Activated CD4-positive, alpha-beta memory T cell treated with anti-CD3 and anti-CD28 coated beads, Interleukin-2, amount 10 ng/mL, durations not matched to agents 7 days and 5 days (primary cell): ENCODE data around the gene DNAH12. TPM values are rescaled to one million over a fixed set of nuclear protein-coding genes. Genes with fewer than 3 reads are reported as not detected.
"Not testable (repeated sequence)": the region's sequence is repeated elsewhere in the genome, so short reads cannot be mapped to it uniquely, and the experiment has no call there.

Experiments
- CTCF ChIA-PET: fragments of 350-600 bp; sonication (Branson Sonifier 250); formaldehyde crosslinking; loops from one replicate; lab custom pipeline; 2021; ENCODE audit warnings: antibody characterized with exemption, inconsistent platforms; lab: Charles Lee
- POLR2A ChIA-PET: fragments of 350-600 bp; sonication (Branson Sonifier 250); formaldehyde crosslinking; loops from one replicate; lab custom pipeline; 2021; ENCODE audit warnings: antibody characterized with exemption; lab: Charles Lee
- DNase-seq: peaks from one replicate; pipeline ENCODE4 v3.0.0-alpha.2; 2020
- H3K27ac Mint-ChIP-seq: one replicate; pipeline ENCODE4 v1.8.0; 2021; ENCODE audit warnings: mild to moderate bottlenecking, mixed read lengths
- H3K27me3 Mint-ChIP-seq: one replicate; pipeline ENCODE4 v1.8.0; 2021; ENCODE audit warnings: mixed read lengths
- H3K36me3 Mint-ChIP-seq: one replicate; pipeline ENCODE4 v1.8.0; 2021; ENCODE audit warnings: low read depth, mixed read lengths
- H3K4me1 Mint-ChIP-seq: one replicate; pipeline ENCODE4 v1.8.0; 2021; ENCODE audit warnings: mixed read lengths
- H3K4me3 Mint-ChIP-seq: one replicate; pipeline ENCODE4 v1.8.0; 2021; ENCODE audit warnings: mild to moderate bottlenecking, mixed read lengths
- H3K9me3 Mint-ChIP-seq: one replicate; pipeline ENCODE4 v1.8.0; 2021; ENCODE audit warnings: mixed read lengths
- total RNA-seq, 2 experiments: library from RNA; stranded (reverse); gene quantifications; one replicate each; pipeline ENCODE4 v1.2.3, GENCODE V29; 2021

The DNAH12 gene
- total RNA-seq, 2 experiments from 2014 or later = 0.03 to 0.05 TPM

- Mint-ChIP-seq H3K4me1 (no peaks in the 10 kb centered on the region), H3K36me3 (no peaks in the 10 kb centered on the region), H3K27ac (no peak overlapping the region), H3K9me3 (no peaks in the 10 kb centered on the region), H3K4me3 (no peak overlapping the region), H3K27me3 (peaks cover 11% of the 10 kb centered on the region)
- ChIA-PET POLR2A (interaction anchor here (0.8 kb wide), 1 partner anchor 225 kb away, joined by 3 read pairs; the partner anchor contains the start of gene PDE12), CTCF (no interaction called here)
- no peak for DNase-seq
Observed at GRCh38 chr3:57331078-57331610, 213.0 kb downstream of the DNAH12 start.

DNA sequence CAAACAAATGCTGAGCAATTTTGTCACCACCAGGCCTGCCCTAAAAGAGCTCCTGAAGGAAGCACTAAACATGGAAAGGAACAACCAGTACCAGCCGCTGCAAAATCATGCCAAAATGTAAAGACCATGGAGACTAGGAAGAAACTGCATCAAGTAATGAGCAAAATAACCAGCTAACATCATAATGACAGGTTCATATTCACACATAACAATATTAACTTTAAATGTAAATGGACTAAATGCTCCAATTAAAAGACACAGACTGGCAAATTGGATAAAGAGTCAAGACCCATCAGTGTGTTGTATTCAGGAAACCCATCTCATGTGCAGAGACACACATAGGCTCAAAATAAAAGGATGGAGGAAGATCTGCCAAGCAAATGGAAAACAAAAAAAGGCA lies 217.6 kb downstream of the DNAH12 start:
- H3K27ac Mint-ChIP-seq, H3K4me1 Mint-ChIP-seq, DNase-seq, H3K27me3 Mint-ChIP-seq, H3K36me3 Mint-ChIP-seq, H3K4me3 Mint-ChIP-seq, POLR2A ChIA-PET, H3K9me3 Mint-ChIP-seq, CTCF ChIA-PET: not testable (repeated sequence)

DNA sequence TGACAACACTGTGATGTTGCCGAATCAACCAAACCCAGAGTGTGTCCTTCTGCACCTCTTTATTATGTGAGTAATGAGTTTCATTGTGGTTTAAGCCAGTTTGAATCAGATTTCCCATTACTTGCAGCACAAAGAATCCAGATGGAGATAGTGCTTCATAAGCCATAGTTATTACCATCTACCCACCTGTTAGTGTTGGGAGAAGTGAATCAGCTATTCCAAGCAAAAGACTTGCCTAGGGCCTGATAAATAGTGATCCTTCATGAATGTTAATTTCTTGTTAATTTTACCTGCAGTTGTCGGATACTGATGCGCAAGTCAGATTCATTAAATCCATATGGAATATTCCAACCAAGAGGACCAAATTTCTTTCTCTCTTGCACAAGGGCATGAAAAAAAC lies 229.9 kb downstream of the DNAH12 start:
- CTCF ChIA-PET = no interaction called here

GRCh38 chr3:57309769-57310360 lies 234.3 kb downstream of the DNAH12 start:
- H3K27ac Mint-ChIP-seq = no peak overlapping the region
- no peak overlapping the region for H3K4me3 Mint-ChIP-seq
- DNase-seq = no peak
- no peaks in the 10 kb centered on the region for H3K4me1 Mint-ChIP-seq
- ChIA-PET CTCF (no interaction called here), POLR2A (no interaction called here)
- no peaks in the 10 kb centered on the region for H3K9me3 Mint-ChIP-seq
- no peaks in the 10 kb centered on the region for H3K36me3 Mint-ChIP-seq
- H3K27me3 Mint-ChIP-seq = peaks cover 8% of the 10 kb centered on the region

More for the DNA sequence above, 229.9 kb downstream of the DNAH12 start:
- H3K27me3 Mint-ChIP-seq = peaks cover 38% of the 10 kb centered on the region
- H3K4me3 Mint-ChIP-seq = no peak overlapping the region
- POLR2A ChIA-PET = no interaction called here
- no peak for DNase-seq
- no peak overlapping the region for H3K27ac Mint-ChIP-seq
- H3K9me3 Mint-ChIP-seq = no peaks in the 10 kb centered on the region
- H3K4me1 Mint-ChIP-seq = no peaks in the 10 kb centered on the region
- no peaks in the 10 kb centered on the region for H3K36me3 Mint-ChIP-seq

- CTCF ChIA-PET = not testable (repeated sequence)
Observed at GRCh38 chr3:57303520-57303919, 240.6 kb downstream of the DNAH12 start.

GRCh38 chr3:57298041-57298440 lies 246.1 kb downstream of the DNAH12 start:
- Mint-ChIP-seq H3K4me3 (no peak overlapping the region), H3K4me1 (no peaks in the 10 kb centered on the region), H3K27me3 (peaks cover 22% of the 10 kb centered on the region), H3K36me3 (no peaks in the 10 kb centered on the region), H3K9me3 (no peaks in the 10 kb centered on the region), H3K27ac (no peak overlapping the region)
- ChIA-PET CTCF (no interaction called here), POLR2A (no interaction called here)
- DNase-seq = no peak

More at GRCh38 chr3:57303520-57303919, 240.6 kb downstream of the DNAH12 start:
- H3K9me3 Mint-ChIP-seq, DNase-seq, H3K4me3 Mint-ChIP-seq, H3K36me3 Mint-ChIP-seq, H3K27ac Mint-ChIP-seq, POLR2A ChIA-PET, H3K4me1 Mint-ChIP-seq: not testable (repeated sequence)
- H3K27me3 Mint-ChIP-seq = peaks cover 14% of the 10 kb centered on the region

- Mint-ChIP-seq H3K27ac (no peak overlapping the region), H3K4me1 (peaks cover 3% of the 10 kb centered on the region), H3K9me3 (no peaks in the 10 kb centered on the region), H3K27me3 (peaks cover 19% of the 10 kb centered on the region), H3K36me3 (no peaks in the 10 kb centered on the region), H3K4me3 (no peak overlapping the region)
- ChIA-PET CTCF (no interaction called here), POLR2A (no interaction called here)
- DNase-seq = no peak
Observed at GRCh38 chr3:57292897-57293526, 251.1 kb downstream of the DNAH12 start.

DNA sequence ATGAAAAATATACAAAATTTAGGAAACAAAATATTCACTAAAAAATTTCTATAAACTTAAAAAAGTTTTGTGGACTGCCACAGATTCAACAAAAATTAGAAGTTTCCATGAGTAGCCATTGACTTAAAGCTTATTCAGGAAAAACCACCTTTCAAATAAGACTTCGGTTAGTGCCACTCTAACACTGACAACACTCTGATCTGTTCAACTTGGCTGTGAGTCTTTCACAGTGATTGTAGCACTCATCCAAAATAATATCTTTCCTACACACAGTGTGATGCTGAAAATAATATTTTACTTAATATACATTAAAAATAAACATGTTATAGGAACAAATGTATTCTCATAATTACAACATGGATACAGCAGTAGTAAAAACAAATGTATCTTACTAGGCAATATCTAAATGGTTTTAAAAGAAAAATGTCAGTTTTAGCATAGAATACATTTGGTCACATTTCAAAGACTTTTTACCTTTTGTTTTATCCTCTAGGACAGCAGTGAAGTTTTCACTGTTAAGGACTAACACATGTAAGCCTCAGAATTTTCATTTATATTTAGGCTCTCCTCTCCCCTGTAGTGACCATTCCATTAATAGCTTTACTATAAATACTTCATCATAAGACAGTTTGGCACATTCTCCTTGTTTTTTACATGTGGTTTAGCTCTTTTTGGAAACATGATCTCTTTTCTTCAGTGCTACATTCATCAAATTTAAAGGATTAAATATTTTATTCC lies 251.8 kb downstream of the DNAH12 start, which contains the start of gene ASB14:
TSS of gene ASB14 (minus strand) at position 527 of the 738 bp plus-strand sequence. CDS start 652 bp downstream, outside the sequence.
- no peaks in the 10 kb centered on the region for H3K9me3 Mint-ChIP-seq
- CTCF ChIA-PET = no interaction called here
- peaks cover 14% of the 10 kb centered on the region for H3K27me3 Mint-ChIP-seq
- H3K4me3 Mint-ChIP-seq = no peak within 1 kb of the TSS
- H3K36me3 Mint-ChIP-seq = no peaks in the 10 kb centered on the region
- H3K27ac Mint-ChIP-seq = no peak within 1 kb of the TSS
- POLR2A ChIA-PET = no interaction called here
- H3K4me1 Mint-ChIP-seq = peaks cover 3% of the 10 kb centered on the region
- no peak for DNase-seq

DNA sequence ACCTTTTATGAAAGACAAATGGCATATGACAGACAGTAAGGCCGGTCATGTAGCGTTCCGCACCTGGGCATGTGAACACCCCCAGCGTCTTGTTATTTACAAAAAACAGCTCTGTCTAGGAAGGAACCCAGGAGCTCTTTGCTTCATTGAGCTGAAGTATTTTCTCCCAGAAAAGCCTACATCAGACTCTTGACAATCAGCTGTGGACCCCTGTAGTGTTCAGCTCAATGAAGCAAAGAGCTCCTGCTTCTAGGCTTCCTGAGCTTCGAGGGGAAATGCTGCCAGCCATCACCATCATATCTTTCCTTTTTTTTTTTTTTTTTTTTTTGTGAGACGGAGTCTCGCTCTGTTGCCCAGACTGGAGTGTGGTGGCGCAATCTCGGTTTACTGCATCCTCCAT lies 255.7 kb downstream of the DNAH12 start:
- peaks cover 3% of the 10 kb centered on the region for H3K4me1 Mint-ChIP-seq
- POLR2A ChIA-PET = no interaction called here
- no peak overlapping the region for H3K4me3 Mint-ChIP-seq
- H3K27ac Mint-ChIP-seq = no peak overlapping the region
- CTCF ChIA-PET = no interaction called here
- H3K9me3 Mint-ChIP-seq = no peaks in the 10 kb centered on the region
- H3K27me3 Mint-ChIP-seq = peaks cover 10% of the 10 kb centered on the region
- no peak for DNase-seq
- H3K36me3 Mint-ChIP-seq = no peaks in the 10 kb centered on the region

GRCh38 chr3:57287205-57287604 lies 256.9 kb downstream of the DNAH12 start:
- peaks cover 3% of the 10 kb centered on the region for H3K4me1 Mint-ChIP-seq
- CTCF ChIA-PET = no interaction called here
- POLR2A ChIA-PET = no interaction called here

DNA sequence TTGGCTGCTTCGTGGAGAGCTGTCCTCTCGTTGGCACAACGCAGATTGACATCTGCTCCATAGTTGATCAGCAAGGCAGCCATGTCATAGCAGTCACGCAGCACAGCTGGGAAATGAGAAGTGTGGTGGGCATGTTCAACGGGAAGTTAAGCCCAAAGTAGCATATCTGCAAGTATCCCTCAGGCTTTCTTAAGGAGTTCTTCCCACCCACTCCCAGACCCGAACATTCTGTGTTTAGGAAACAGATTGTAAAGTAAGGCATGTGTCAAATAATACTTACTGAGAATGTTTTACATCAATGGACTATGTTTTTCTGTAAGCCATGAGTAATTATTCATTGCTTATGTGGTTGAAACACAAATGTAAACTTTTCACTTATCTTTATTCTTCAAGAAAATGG lies 260.8 kb downstream of the DNAH12 start:
- no peaks in the 10 kb centered on the region for H3K36me3 Mint-ChIP-seq
- ChIA-PET CTCF (no interaction called here), POLR2A (no interaction called here)
- DNase-seq = no peak
- no peak overlapping the region for H3K27ac Mint-ChIP-seq
- H3K4me3 Mint-ChIP-seq = no peak overlapping the region
- H3K9me3 Mint-ChIP-seq = peaks cover 3% of the 10 kb centered on the region
- peaks cover 1% of the 10 kb centered on the region for H3K27me3 Mint-ChIP-seq
- H3K4me1 Mint-ChIP-seq = no peaks in the 10 kb centered on the region

More at GRCh38 chr3:57287205-57287604, 256.9 kb downstream of the DNAH12 start:
- peaks cover 10% of the 10 kb centered on the region for H3K27me3 Mint-ChIP-seq
- no peak for DNase-seq
- no peak overlapping the region for H3K27ac Mint-ChIP-seq
- H3K9me3 Mint-ChIP-seq = no peaks in the 10 kb centered on the region
- no peaks in the 10 kb centered on the region for H3K36me3 Mint-ChIP-seq
- H3K4me3 Mint-ChIP-seq = no peak overlapping the region

- H3K27ac Mint-ChIP-seq = no peak overlapping the region
Observed at GRCh38 chr3:57281715-57282114, 262.4 kb downstream of the DNAH12 start.

DNA sequence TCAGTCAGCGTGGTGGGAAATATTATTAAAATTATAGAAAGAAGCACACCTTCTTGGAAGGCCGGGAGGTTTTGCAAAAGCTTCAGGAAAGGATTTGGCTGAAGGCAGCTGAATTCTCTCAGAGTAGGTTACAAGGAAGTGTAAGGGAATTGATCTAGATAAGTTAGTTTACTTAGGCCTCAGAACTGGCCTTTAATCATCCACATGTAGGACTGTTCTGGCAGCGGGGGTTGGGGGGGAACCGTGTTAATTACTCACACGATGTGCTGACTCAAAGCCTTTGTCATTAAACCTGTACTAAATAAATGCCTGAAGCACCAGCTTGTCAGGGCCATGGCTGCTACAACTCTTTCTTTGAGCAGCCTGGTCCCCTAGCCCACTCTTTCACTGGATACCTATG lies 264.5 kb downstream of the DNAH12 start:
- Mint-ChIP-seq H3K36me3 (no peaks in the 10 kb centered on the region), H3K27ac (no peak overlapping the region), H3K4me1 (no peaks in the 10 kb centered on the region), H3K27me3 (no peaks in the 10 kb centered on the region), H3K4me3 (no peak overlapping the region), H3K9me3 (peaks cover 3% of the 10 kb centered on the region)
- ChIA-PET CTCF (no interaction called here), POLR2A (no interaction called here)
- DNase-seq = no peak

More at GRCh38 chr3:57281715-57282114, 262.4 kb downstream of the DNAH12 start:
- no peaks in the 10 kb centered on the region for H3K4me1 Mint-ChIP-seq
- DNase-seq = no peak
- H3K4me3 Mint-ChIP-seq = no peak overlapping the region
- peaks cover 3% of the 10 kb centered on the region for H3K9me3 Mint-ChIP-seq
- ChIA-PET CTCF (no interaction called here), POLR2A (no interaction called here)
- H3K27me3 Mint-ChIP-seq = no peaks in the 10 kb centered on the region
- no peaks in the 10 kb centered on the region for H3K36me3 Mint-ChIP-seq
